Measurements from ENCODE around the gene NAA11. TPM values are rescaled to one million over a fixed set of nuclear protein-coding genes. Genes with fewer than 3 reads are reported as not detected.

NAA11 gene
- total RNA-seq, 2 donors from 2014 or later = 7.4 TPM; not detected in 1

GRCh38 chr4:79317711-79318110 lies 8.2 kb downstream of the NAA11 start:
- Histone ChIP-seq H3K27ac (no peak overlapping the region), H3K36me3 (no peaks in the 10 kb centered on the region), H3K4me1 (replicated peaks) (no peaks in the 10 kb centered on the region), H3K9me3 (no peaks in the 10 kb centered on the region), H3K27me3 (replicated peaks; ENCODE audit: insufficient read depth) (no peaks in the 10 kb centered on the region), H3K4me3 (no peak overlapping the region)
- intact Hi-C loops (cut with DNase I) = no loop called here
- TF ChIP-seq CTCF (IDR thresholded peaks at IDR 0.05) (no peak), POLR2A (IDR thresholded peaks at IDR 0.05) (no peak), POLR2AphosphoS5 (IDR thresholded peaks at IDR 0.05) (no peak)
- DNase-seq (ENCODE audit: low spot score) = no peak

- H3K9me3 ChIP-seq = no peaks in the 10 kb centered on the region
- no peaks in the 10 kb centered on the region for H3K27me3 ChIP-seq (replicated peaks; ENCODE audit: insufficient read depth)
- WGBS = 21% methylated on average over 2 of the region's 2 CpGs
- intact Hi-C loops (cut with DNase I) = no loop called here
- no peak for DNase-seq (ENCODE audit: low spot score)
- TF ChIP-seq CTCF (IDR thresholded peaks at IDR 0.05) (no peak), POLR2A (IDR thresholded peaks at IDR 0.05) (no peak), POLR2AphosphoS5 (IDR thresholded peaks at IDR 0.05) (no peak)
- no peaks in the 10 kb centered on the region for H3K36me3 ChIP-seq
- H3K4me1 ChIP-seq (replicated peaks) = no peaks in the 10 kb centered on the region
- no peak overlapping the region for H3K4me3 ChIP-seq
- no peak overlapping the region for H3K27ac ChIP-seq
These were observed 10.0 kb downstream of the NAA11 start for GRCh38 chr4:79315891-79316290.

GRCh38 chr4:79311279-79311678 lies 14.6 kb downstream of the NAA11 start:
- TF ChIP-seq POLR2A (IDR thresholded peaks at IDR 0.05) (no peak), CTCF (IDR thresholded peaks at IDR 0.05) (no peak), POLR2AphosphoS5 (IDR thresholded peaks at IDR 0.05) (no peak)
- DNase-seq (ENCODE audit: low spot score) = no peak
- no peaks in the 10 kb centered on the region for H3K36me3 ChIP-seq
- intact Hi-C loops (cut with DNase I) = no loop called here
- H3K27me3 ChIP-seq (replicated peaks; ENCODE audit: insufficient read depth) = no peaks in the 10 kb centered on the region
- 94% methylated on average over 1 of the region's 1 CpG for WGBS
- H3K27ac ChIP-seq = no peak overlapping the region
- no peaks in the 10 kb centered on the region for H3K9me3 ChIP-seq
- no peaks in the 10 kb centered on the region for H3K4me1 ChIP-seq (replicated peaks)
- no peak overlapping the region for H3K4me3 ChIP-seq

- Histone ChIP-seq H3K4me3 (no peak overlapping the region), H3K4me1 (replicated peaks) (no peaks in the 10 kb centered on the region), H3K27ac (no peak overlapping the region), H3K27me3 (replicated peaks; ENCODE audit: insufficient read depth) (no peaks in the 10 kb centered on the region), H3K36me3 (no peaks in the 10 kb centered on the region), H3K9me3 (no peaks in the 10 kb centered on the region)
- intact Hi-C loops (cut with DNase I) = no loop called here
- TF ChIP-seq POLR2AphosphoS5 (IDR thresholded peaks at IDR 0.05) (no peak), POLR2A (IDR thresholded peaks at IDR 0.05) (no peak), CTCF (IDR thresholded peaks at IDR 0.05) (no peak)
- DNase-seq (ENCODE audit: low spot score) = no peak
- WGBS = 79% methylated on average over 1 of the region's 1 CpG
These were observed 16.9 kb downstream of the NAA11 start for GRCh38 chr4:79308971-79309370.

GRCh38 chr4:79308137-79308536 lies 17.7 kb downstream of the NAA11 start:
- TF ChIP-seq POLR2A (IDR thresholded peaks at IDR 0.05) (no peak), CTCF (IDR thresholded peaks at IDR 0.05) (no peak), POLR2AphosphoS5 (IDR thresholded peaks at IDR 0.05) (no peak)
- no peaks in the 10 kb centered on the region for H3K9me3 ChIP-seq
- no peaks in the 10 kb centered on the region for H3K4me1 ChIP-seq (replicated peaks)
- WGBS = 87% methylated on average over 4 of the region's 4 CpGs
- no peak overlapping the region for H3K27ac ChIP-seq
- no peaks in the 10 kb centered on the region for H3K27me3 ChIP-seq (replicated peaks; ENCODE audit: insufficient read depth)
- intact Hi-C loops (cut with DNase I) = no loop called here
- no peak for DNase-seq (ENCODE audit: low spot score)
- no peaks in the 10 kb centered on the region for H3K36me3 ChIP-seq
- H3K4me3 ChIP-seq = no peak overlapping the region

Measured in prostate gland (tissue), 2 donors.